ENCODE measurements around the gene C15orf62. TPM values are rescaled to one million over a fixed set of nuclear protein-coding genes. Genes with fewer than 3 reads are reported as not detected.

C15orf62 gene
- total RNA-seq, 2 donors from 2014 or later, result 0.51 to 1.3 TPM

DNA sequence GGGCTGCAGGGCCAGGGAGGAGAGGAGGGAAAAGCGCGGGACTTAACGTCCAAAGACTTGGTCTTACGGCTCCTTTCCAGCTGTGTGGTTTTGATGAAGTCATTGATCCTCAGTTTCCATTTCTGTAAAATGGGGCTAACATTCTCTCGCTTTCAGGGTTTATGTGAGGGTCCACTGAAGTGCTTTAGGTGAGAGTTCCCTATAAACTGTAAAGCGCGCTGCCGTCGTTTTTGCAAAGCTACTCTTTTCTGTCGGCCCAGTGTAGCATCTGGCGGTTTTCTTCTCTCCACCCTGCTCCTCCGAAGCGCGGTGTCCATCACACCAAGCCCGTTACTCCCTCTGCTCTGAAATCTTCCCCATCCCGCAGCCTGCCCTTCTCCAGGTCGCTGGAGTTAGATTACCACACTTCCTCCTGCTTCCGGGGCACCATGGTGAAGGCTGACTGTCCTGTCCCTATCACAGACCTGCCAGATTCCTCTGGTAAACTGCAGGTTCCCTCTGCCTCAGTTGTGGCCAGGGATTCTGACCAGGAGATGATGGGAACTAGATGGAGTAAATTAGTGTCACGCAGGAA is 38.2 kb downstream of the C15orf62 start:
- DNase-seq (ENCODE audit: low spot score), result no peak
- WGBS, result 59% methylated on average over 19 of the region's 19 CpGs
- TF ChIP-seq, protein P1, sequence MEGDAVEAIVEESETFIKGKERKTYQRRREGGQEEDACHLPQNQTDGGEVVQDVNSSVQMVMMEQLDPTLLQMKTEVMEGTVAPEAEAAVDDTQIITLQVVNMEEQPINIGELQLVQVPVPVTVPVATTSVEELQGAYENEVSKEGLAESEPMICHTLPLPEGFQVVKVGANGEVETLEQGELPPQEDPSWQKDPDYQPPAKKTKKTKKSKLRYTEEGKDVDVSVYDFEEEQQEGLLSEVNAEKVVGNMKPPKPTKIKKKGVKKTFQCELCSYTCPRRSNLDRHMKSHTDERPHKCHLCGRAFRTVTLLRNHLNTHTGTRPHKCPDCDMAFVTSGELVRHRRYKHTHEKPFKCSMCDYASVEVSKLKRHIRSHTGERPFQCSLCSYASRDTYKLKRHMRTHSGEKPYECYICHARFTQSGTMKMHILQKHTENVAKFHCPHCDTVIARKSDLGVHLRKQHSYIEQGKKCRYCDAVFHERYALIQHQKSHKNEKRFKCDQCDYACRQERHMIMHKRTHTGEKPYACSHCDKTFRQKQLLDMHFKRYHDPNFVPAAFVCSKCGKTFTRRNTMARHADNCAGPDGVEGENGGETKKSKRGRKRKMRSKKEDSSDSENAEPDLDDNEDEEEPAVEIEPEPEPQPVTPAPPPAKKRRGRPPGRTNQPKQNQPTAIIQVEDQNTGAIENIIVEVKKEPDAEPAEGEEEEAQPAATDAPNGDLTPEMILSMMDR (IDR thresholded peaks at IDR 0.05), result no peak
- no peak for TF ChIP-seq POLR2AphosphoS5 (IDR thresholded peaks at IDR 0.05)
- no peaks in the 10 kb centered on the region for H3K36me3 ChIP-seq
- H3K27ac ChIP-seq, result peak overlapping the region; percentile 94 to 98
- H3K4me1 ChIP-seq (replicated peaks), result peaks cover 3% of the 10 kb centered on the region
- H3K4me3 ChIP-seq, result peak overlapping the region; percentile 78 to 91
- H3K27me3 ChIP-seq (replicated peaks; ENCODE audit: insufficient read depth), result no peaks in the 10 kb centered on the region
- intact Hi-C loops (cut with DNase I), result no loop called here
- no peaks in the 10 kb centered on the region for H3K9me3 ChIP-seq

DNA sequence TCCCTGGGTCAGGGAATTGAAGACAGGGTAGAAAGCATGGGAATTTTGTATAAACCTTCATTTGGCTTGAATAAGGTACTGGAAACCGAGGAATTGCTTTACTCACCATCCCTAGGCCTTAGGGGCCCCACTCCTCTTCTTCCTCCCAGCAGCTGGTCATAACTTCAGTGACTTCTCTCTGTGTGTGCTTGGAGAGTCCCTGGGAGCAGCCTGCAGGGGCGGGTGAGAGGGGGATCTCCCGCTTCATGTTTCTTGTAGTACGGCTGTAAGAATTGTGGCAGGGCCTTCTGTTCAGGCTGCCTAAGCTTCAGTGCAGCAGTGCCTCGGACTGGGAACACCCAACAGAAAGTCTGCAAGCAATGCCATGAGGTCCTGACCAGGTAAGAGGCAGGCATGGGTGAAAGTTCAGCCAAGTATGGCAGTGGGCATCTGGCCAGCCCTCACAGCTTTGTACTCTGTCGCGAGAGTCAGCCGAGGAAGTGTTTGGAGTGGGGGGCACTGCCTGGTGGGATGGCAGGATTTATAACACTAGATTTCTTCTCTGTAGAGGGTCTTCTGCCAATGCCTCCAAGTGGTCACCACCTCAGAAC is 39.2 kb downstream of the C15orf62 start:
- Histone ChIP-seq H3K9me3 (no peaks in the 10 kb centered on the region), H3K27me3 (replicated peaks; ENCODE audit: insufficient read depth) (no peaks in the 10 kb centered on the region), H3K4me1 (replicated peaks) (peaks cover 3% of the 10 kb centered on the region), H3K27ac (no peak overlapping the region), H3K4me3 (no peak overlapping the region), H3K36me3 (peaks cover 0 to 2% of the 10 kb centered on the region in 2 donors)
- no peak for DNase-seq (ENCODE audit: low spot score)
- intact Hi-C loops (cut with DNase I), result no loop called here
- 63% methylated on average over 8 of the region's 8 CpGs for WGBS
- TF ChIP-seq POLR2AphosphoS5 (IDR thresholded peaks at IDR 0.05) (no peak), POLR2A (IDR thresholded peaks at IDR 0.05) (no peak)
- TF ChIP-seq, protein P1 (IDR thresholded peaks at IDR 0.05), result no peak

DNA sequence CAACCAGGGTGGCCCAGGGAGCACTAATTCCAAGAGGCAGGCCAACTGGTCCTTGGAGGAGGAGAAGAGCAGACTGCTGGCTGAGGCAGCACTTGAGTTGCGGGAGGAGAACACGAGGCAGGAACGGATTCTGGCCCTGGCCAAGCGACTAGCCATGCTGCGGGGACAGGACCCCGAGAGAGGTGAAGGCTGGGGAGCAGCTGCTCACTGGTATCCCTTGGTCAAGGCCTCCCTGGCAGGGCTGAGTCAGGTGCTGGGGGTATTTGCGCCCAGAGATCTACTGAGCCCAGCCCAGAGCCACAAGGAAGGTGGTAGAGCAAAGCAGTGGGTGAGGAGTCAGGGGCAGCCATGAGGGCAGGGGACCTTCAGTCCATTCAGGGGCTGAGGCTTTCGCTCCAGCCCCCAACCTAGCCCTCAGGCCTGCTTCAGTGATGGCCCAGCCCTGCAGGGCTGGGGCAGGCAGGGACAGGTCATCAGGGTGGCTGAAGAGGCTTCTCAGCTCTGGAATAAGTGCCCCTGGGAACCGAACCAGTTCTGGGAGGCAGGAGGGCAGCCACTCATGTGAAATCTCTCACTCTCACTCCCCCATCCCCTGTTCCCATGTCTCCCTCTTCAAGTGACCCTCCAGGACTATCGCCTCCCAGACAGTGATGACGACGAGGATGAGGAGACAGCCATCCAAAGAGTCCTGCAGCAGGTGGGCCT is 43.1 kb downstream of the C15orf62 start:
- H3K36me3 ChIP-seq, result peaks cover 0 to 6% of the 10 kb centered on the region in 2 donors
- intact Hi-C loops (cut with DNase I), result no loop called here
- H3K4me1 ChIP-seq (replicated peaks), result peaks cover 7% of the 10 kb centered on the region
- H3K27me3 ChIP-seq (replicated peaks; ENCODE audit: insufficient read depth), result no peaks in the 10 kb centered on the region
- DNase-seq (ENCODE audit: low spot score), result no peak
- H3K9me3 ChIP-seq, result no peaks in the 10 kb centered on the region
- no peak overlapping the region for H3K27ac ChIP-seq
- no peak overlapping the region for H3K4me3 ChIP-seq
- TF ChIP-seq POLR2AphosphoS5 (IDR thresholded peaks at IDR 0.05) (no peak), POLR2A (IDR thresholded peaks at IDR 0.05) (no peak)
- TF ChIP-seq, protein P1 (IDR thresholded peaks at IDR 0.05), result no peak
- 94% methylated on average over 12 of the region's 12 CpGs for WGBS

DNA sequence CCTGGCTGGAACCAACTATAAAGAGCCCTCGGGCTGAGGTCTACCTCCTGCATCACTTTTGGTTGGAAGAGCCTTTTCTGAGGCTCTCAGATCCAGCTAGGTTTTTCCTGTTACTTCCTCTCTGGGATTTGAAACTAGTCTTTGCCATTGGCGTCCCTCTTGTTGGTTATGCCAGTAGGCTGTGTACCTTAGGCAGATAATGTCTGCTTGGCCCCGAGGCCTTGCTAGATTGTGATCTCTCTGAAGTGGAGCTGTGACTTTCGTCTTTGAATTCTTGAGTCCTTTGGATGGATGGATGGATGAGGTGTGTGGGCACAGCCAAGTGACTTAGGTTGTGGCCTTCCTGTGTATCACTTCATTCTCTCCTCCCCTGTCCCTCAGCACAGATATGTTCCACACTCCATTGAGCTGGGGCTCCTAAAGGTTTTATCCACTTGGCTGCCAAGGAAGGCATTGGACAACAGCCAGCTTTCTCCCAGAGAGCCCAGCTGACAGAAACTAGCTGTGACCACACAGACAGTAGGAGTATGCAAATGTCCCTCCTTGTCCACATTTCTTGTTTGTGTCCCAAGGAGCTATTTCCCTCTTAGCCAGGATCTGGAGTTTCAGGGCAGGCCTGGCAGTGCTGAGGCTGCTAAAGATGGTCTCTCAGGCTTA is 45.4 kb downstream of the C15orf62 start:
- DNase-seq (ENCODE audit: low spot score), result peak; percentile 32
- Histone ChIP-seq H3K9me3 (no peaks in the 10 kb centered on the region), H3K27me3 (replicated peaks; ENCODE audit: insufficient read depth) (no peaks in the 10 kb centered on the region), H3K4me1 (replicated peaks) (peaks cover 7% of the 10 kb centered on the region), H3K27ac (no peak overlapping the region), H3K4me3 (no peak overlapping the region), H3K36me3 (peaks cover 0 to 6% of the 10 kb centered on the region in 2 donors)
- 27% methylated on average over 4 of the region's 4 CpGs for WGBS
- intact Hi-C loops (cut with DNase I), result no loop called here
- no peak for TF ChIP-seq POLR2A (IDR thresholded peaks at IDR 0.05)
- TF ChIP-seq, protein P1 (IDR thresholded peaks at IDR 0.05), result no peak
- TF ChIP-seq POLR2AphosphoS5 (IDR thresholded peaks at IDR 0.05), result no peak

Data from prostate gland (tissue), 2 donors.